ENCODE measurements around the gene TIMM44.

DNA sequence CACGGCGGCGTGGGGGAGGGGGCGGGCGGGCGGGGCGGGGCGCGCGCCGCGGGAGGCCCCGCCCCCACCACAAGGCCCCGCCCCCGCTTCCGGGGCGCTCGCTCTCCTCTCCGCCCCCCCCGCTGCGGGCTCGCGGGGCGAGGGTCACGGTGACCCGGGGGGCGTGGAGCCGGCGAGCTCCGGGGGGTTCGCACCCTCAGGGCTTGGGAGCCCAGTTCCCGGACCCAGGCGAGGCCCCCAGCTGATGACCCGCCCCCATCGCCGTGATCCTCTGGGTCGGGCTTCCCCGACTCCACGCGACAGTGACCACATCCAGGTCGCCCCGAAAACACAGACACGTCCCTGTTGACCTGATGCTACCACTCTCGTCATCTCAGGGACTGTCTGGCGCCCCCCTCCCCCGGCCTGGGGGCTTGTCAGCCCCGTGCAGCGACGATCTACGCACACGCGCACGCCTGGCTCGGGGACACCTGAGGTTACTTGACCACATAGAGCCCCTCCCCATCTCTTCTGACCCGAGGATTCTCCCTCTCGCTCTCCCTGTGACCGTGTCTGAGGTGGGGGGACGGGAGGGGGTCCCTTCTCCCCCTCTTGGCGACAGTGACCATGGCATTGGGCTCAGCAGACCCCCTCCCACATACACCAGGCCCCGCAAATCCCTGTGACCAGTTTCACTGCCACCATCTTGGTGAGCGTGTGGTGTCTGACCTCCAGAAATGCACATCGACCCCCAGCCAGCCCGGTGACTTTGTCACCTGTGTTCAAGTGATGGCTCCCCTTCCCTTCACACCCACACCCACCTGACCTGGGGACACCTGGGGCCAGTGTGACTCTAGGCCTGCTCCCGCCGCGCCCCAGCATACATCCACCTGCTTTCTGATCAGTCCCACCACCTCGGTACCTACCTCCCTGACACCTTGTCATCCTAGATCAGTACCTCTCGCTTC, 39.1 kb downstream of the TIMM44 start:
- no peak for TF ChIP-seq POLR2AphosphoS5 (IDR thresholded peaks at IDR 0.05; ENCODE audit: low read depth, low read length)
- 0 out of 2 replicates have a peak, but pooled peaks have one; percentile 10 for TF ChIP-seq POLR2A (IDR thresholded peaks at IDR 0.05; ENCODE audit: low read depth, low read length)

All from GM12891 (cell line).